ENCODE measurements around the gene LHFPL3. TPM values are rescaled to one million over a fixed set of nuclear protein-coding genes. Genes with fewer than 3 reads are reported as not detected.

LHFPL3 gene
- polyA plus RNA-seq, 2 of the 4 experiments (the other 2 are of a cell fraction), result not detected

DNA sequence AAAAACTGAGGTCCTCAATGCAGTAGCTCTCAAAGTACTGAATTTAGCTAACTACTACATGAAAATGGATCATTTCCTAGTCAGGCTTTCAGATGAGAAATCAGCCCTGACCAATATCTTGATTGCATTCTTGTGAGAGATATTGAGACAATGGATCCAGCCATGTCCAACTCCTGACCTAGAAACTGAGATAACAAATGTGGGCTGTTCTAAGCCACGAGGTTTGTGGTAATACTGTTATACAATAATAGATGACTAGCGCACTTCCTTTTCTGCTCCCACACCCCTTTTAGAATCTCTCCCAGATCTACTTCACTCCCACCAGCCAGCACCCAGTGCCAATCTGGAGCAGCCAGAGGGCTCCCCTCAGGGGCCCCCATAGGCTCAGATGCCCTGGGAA lies 476.3 kb downstream of the LHFPL3 start:
- ATAC-seq (no peak), DNase-seq (ENCODE audit: low read depth in 1 of 2, low spot score in 1 of 2) (no peak), FAIRE-seq (no peak)
- no peak for TF ChIP-seq CBX8 (IDR thresholded peaks at IDR 0.05)
- TF ChIP-seq EHMT2 (IDR thresholded peaks at IDR 0.05; ENCODE audit: low read depth), result no peak
- TF ChIP-seq, protein P1, sequence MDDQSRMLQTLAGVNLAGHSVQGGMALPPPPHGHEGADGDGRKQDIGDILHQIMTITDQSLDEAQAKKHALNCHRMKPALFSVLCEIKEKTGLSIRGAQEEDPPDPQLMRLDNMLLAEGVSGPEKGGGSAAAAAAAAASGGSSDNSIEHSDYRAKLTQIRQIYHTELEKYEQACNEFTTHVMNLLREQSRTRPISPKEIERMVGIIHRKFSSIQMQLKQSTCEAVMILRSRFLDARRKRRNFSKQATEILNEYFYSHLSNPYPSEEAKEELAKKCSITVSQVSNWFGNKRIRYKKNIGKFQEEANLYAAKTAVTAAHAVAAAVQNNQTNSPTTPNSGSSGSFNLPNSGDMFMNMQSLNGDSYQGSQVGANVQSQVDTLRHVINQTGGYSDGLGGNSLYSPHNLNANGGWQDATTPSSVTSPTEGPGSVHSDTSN (IDR thresholded peaks at IDR 0.05), result no peak
- TF ChIP-seq CBX2 (IDR thresholded peaks at IDR 0.05; ENCODE audit: borderline replicate concordance, low read depth), result no peak
- TF ChIP-seq KDM5A (IDR thresholded peaks at IDR 0.05), result no peak
- no peak for TF ChIP-seq KDM1A (IDR thresholded peaks at IDR 0.05; ENCODE audit: low read depth)
- TF ChIP-seq FOSB (CRISPR knock-in tag; IDR thresholded peaks at IDR 0.05), result no peak
- TF ChIP-seq FOXS1 (CRISPR knock-in tag; IDR thresholded peaks at IDR 0.05), result no peak
- no peak for TF ChIP-seq HDAC2 (IDR thresholded peaks at IDR 0.05)
- no peak for TF ChIP-seq SREBF2 (IDR thresholded peaks at IDR 0.05)
- TF ChIP-seq MYC (IDR thresholded peaks at IDR 0.05; ENCODE audit: borderline replicate concordance, low read length), result no peak
- TF ChIP-seq RFX5 (IDR thresholded peaks at IDR 0.05), result no peak
- TF ChIP-seq, protein P2, sequence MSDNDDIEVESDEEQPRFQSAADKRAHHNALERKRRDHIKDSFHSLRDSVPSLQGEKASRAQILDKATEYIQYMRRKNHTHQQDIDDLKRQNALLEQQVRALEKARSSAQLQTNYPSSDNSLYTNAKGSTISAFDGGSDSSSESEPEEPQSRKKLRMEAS (IDR thresholded peaks at IDR 0.05), result no peak
- TF ChIP-seq ZC3H11A (IDR thresholded peaks at IDR 0.05), result no peak
- no peak for TF ChIP-seq JUNB (IDR thresholded peaks at IDR 0.05)
- no peak for TF ChIP-seq RAD21 (conservative IDR thresholded peaks at IDR 0.05 in 1 of 2, IDR thresholded peaks at IDR 0.05 in 1 of 2)
- TF ChIP-seq TP53 (CRISPR knock-in tag; IDR thresholded peaks at IDR 0.05), result no peak
- POLR2A ChIA-PET, result no interaction called here
- no peaks in the 10 kb centered on the region for H3K4me1 ChIP-seq
- H3K27ac ChIP-seq, result no peak overlapping the region
- 39% methylated on average over 2 of the region's 2 CpGs for WGBS (ENCODE audit: missing lambda C conversion rate)
- CTCF ChIA-PET, result no interaction called here
- H3K4me2 ChIP-seq, result no peak overlapping the region
- no peak overlapping the region for H3K4me3 ChIP-seq
- H3K9me3 ChIP-seq, result no peaks in the 10 kb centered on the region

DNA sequence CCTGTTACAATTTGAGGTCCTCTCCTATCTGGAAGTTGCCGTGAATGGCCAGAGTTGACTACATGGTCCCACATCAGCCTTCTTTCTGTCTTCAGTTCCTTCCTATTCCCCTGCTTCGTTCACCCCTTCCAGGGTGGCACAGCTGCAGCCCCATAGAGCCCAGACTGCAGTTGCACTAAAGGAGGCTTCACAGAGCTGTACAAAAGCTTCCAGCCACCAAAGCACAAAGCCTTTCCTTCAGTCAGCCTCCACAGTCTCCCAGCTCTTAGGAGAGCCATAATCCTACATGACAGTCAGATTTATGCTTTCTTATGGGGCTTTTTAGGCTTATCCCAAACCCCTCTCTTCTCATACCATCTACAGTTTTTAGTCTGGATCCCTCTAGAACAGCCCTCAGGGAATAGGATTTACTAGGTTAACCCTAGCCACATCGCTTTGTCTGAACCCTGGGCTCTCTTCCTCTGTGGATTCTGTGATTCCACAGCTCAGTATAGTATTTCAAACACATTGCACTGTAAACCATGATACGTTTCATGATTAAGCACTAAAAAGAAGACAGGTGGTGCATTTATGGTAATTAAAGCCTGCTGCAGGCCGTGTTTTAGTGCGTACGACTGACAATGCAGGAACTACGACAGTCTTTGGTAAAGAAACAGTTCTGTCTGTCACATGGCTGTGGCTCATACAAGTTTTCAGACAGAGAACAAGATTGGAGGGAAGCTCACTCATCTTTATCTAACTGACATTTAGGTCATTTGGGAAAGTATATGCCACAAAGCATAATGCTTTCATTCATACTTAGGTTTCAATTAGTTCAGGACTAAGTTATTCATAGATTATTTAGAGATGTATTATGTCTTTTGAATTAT lies 477.3 kb downstream of the LHFPL3 start:
- Histone ChIP-seq H3K9me3 (no peaks in the 10 kb centered on the region), H3K27ac (no peak overlapping the region), H3K4me3 (no peak overlapping the region), H3K4me2 (no peak overlapping the region), H3K4me1 (no peaks in the 10 kb centered on the region)
- CTCF ChIA-PET, result no interaction called here
- FAIRE-seq (no peak), ATAC-seq (no peak), DNase-seq (ENCODE audit: low read depth in 1 of 2, low spot score in 1 of 2) (no peak)
- TF ChIP-seq, protein P3, sequence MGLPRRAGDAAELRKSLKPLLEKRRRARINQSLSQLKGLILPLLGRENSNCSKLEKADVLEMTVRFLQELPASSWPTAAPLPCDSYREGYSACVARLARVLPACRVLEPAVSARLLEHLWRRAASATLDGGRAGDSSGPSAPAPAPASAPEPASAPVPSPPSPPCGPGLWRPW (IDR thresholded peaks at IDR 0.05), result no peak
- TF ChIP-seq, protein P4, sequence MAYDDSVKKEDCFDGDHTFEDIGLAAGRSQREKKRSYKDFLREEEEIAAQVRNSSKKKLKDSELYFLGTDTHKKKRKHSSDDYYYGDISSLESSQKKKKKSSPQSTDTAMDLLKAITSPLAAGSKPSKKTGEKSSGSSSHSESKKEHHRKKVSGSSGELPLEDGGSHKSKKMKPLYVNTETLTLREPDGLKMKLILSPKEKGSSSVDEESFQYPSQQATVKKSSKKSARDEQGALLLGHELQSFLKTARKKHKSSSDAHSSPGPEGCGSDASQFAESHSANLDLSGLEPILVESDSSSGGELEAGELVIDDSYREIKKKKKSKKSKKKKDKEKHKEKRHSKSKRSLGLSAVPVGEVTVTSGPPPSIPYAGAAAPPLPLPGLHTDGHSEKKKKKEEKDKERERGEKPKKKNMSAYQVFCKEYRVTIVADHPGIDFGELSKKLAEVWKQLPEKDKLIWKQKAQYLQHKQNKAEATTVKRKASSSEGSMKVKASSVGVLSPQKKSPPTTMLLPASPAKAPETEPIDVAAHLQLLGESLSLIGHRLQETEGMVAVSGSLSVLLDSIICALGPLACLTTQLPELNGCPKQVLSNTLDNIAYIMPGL (CRISPR knock-in tag; IDR thresholded peaks at IDR 0.05; ENCODE audit: borderline replicate concordance), result no peak
- TF ChIP-seq FOSL2 (IDR thresholded peaks at IDR 0.05) (no peak), FOSL2 (CRISPR knock-in tag; IDR thresholded peaks at IDR 0.05) (no peak), SMC3 (IDR thresholded peaks at IDR 0.05) (no peak), ZNF302 (CRISPR knock-in tag; IDR thresholded peaks at IDR 0.05) (no peak), NFE2L2 (conservative IDR thresholded peaks at IDR 0.05; ENCODE audit: low read length) (no peak), RFX5 (IDR thresholded peaks at IDR 0.05) (no peak), NPAS2 (CRISPR knock-in tag; IDR thresholded peaks at IDR 0.05; ENCODE audit: borderline replicate concordance) (no peak), FOXS1 (CRISPR knock-in tag; IDR thresholded peaks at IDR 0.05) (no peak), NR3C1 (IDR thresholded peaks at IDR 0.05) (no peak), CBX8 (IDR thresholded peaks at IDR 0.05) (no peak)
- POLR2A ChIA-PET, result no interaction called here
- WGBS (ENCODE audit: missing lambda C conversion rate), result 36% methylated on average over 8 of the region's 8 CpGs
